ENCODE measurements around the gene SGCD.

Gene SGCD

GRCh38 chr5:156471893-156472292, 144.9 kb downstream of the SGCD start:
- no peak for DNase-seq

- no peak for DNase-seq
These were observed 146.4 kb downstream of the SGCD start for GRCh38 chr5:156473269-156473908.

- peak; percentile 89 for DNase-seq
These were observed 147.3 kb downstream of the SGCD start for GRCh38 chr5:156474251-156474650.

GRCh38 chr5:156475182-156476157, 148.5 kb downstream of the SGCD start:
- DNase-seq = no peak

- DNase-seq = no peak
These were observed 149.2 kb downstream of the SGCD start for GRCh38 chr5:156476158-156476551.

- no peak for DNase-seq
These were observed 149.7 kb downstream of the SGCD start for GRCh38 chr5:156476678-156477077.

GRCh38 chr5:156477196-156477595, 150.2 kb downstream of the SGCD start:
- DNase-seq = no peak

GRCh38 chr5:156479849-156480248, 152.9 kb downstream of the SGCD start:
- DNase-seq = peak; percentile 7

- DNase-seq = peak; percentile 54
These were observed 154.8 kb downstream of the SGCD start for GRCh38 chr5:156481741-156482140.

GRCh38 chr5:156482818-156483217, 155.9 kb downstream of the SGCD start:
- DNase-seq = no peak

- no peak for DNase-seq
These were observed 159.7 kb downstream of the SGCD start for GRCh38 chr5:156486394-156487238.

- no peak for DNase-seq
These were observed 164.8 kb downstream of the SGCD start for GRCh38 chr5:156491766-156492165.

- no peak for DNase-seq
These were observed 169.3 kb downstream of the SGCD start for GRCh38 chr5:156496291-156496690.

GRCh38 chr5:156497804-156498208, 170.8 kb downstream of the SGCD start:
- no peak for DNase-seq

GRCh38 chr5:156498226-156498980, 171.4 kb downstream of the SGCD start:
- peak; percentile 5 for DNase-seq

GRCh38 chr5:156500755-156501154, 173.8 kb downstream of the SGCD start:
- DNase-seq = no peak

GRCh38 chr5:156505101-156505500, 178.1 kb downstream of the SGCD start:
- DNase-seq = no peak

- no peak for DNase-seq
These were observed 186.3 kb downstream of the SGCD start for GRCh38 chr5:156513123-156513815.

- no peak for DNase-seq
These were observed 188.2 kb downstream of the SGCD start for GRCh38 chr5:156515121-156515520.

GRCh38 chr5:156515803-156516360, 188.9 kb downstream of the SGCD start:
- no peak for DNase-seq
